ENCODE data around the gene FAM162B. TPM values are rescaled to one million over a fixed set of nuclear protein-coding genes. Genes with fewer than 3 reads are reported as not detected.
"Not testable (repeated sequence)": the region's sequence is repeated elsewhere in the genome, so short reads cannot be mapped to it uniquely, and the experiment has no call there.

The FAM162B gene
- total RNA-seq, 2 donors from 2014 or later = 1.4 to 4.8 TPM

GRCh38 chr6:116761779-116762178, 3.7 kb downstream of the FAM162B start:
- H3K4me1 ChIP-seq = peaks cover 0 to 17% of the 10 kb centered on the region in 2 donors
- TF ChIP-seq, protein P1, sequence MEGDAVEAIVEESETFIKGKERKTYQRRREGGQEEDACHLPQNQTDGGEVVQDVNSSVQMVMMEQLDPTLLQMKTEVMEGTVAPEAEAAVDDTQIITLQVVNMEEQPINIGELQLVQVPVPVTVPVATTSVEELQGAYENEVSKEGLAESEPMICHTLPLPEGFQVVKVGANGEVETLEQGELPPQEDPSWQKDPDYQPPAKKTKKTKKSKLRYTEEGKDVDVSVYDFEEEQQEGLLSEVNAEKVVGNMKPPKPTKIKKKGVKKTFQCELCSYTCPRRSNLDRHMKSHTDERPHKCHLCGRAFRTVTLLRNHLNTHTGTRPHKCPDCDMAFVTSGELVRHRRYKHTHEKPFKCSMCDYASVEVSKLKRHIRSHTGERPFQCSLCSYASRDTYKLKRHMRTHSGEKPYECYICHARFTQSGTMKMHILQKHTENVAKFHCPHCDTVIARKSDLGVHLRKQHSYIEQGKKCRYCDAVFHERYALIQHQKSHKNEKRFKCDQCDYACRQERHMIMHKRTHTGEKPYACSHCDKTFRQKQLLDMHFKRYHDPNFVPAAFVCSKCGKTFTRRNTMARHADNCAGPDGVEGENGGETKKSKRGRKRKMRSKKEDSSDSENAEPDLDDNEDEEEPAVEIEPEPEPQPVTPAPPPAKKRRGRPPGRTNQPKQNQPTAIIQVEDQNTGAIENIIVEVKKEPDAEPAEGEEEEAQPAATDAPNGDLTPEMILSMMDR (IDR thresholded peaks at IDR 0.05) = no peak
- H3K9me3 ChIP-seq = no peaks in the 10 kb centered on the region
- H3K4me3 ChIP-seq = no peak overlapping the region
- H3K27me3 ChIP-seq = peaks cover 0 to 8% of the 10 kb centered on the region in 2 donors
- no peak for DNase-seq (ENCODE audit: low spot score)
- H3K36me3 ChIP-seq = no peaks in the 10 kb centered on the region
- H3K27ac ChIP-seq = no peak overlapping the region

GRCh38 chr6:116745176-116745575, 20.3 kb downstream of the FAM162B start:
- H3K4me3 ChIP-seq = no peak overlapping the region
- H3K4me1 ChIP-seq = no peaks in the 10 kb centered on the region
- H3K9me3 ChIP-seq = peaks cover 0 to 5% of the 10 kb centered on the region in 2 donors
- no peaks in the 10 kb centered on the region for H3K27me3 ChIP-seq
- TF ChIP-seq, protein P1 (IDR thresholded peaks at IDR 0.05) = no peak
- DNase-seq (ENCODE audit: low spot score) = no peak
- H3K36me3 ChIP-seq = no peaks in the 10 kb centered on the region
- no peak overlapping the region for H3K27ac ChIP-seq

DNA sequence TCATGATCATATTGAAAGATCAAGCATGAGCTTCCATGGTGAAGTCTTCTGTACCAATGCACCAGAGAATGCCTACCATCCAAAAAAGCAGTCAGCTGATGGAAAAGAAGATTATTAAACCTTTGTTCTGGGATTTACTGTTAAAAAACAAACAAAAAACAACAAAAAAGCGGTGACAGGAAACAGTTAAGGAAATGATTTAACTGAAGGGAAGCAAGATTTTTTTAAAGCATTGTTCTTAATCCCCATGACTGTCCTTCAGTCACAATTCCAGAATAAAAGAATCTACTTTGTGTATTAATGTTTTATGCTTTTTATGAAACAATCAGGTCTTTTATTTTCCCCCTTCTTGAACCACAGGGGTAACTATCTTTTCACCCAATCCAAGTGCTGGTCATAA, 23.9 kb downstream of the FAM162B start:
- H3K27me3 ChIP-seq = no peaks in the 10 kb centered on the region
- TF ChIP-seq, protein P1 (IDR thresholded peaks at IDR 0.05) = no peak
- H3K4me1 ChIP-seq = no peaks in the 10 kb centered on the region
- DNase-seq (ENCODE audit: low spot score) = no peak
- H3K4me3 ChIP-seq = no peak overlapping the region
- no peaks in the 10 kb centered on the region for H3K36me3 ChIP-seq
- no peak overlapping the region for H3K27ac ChIP-seq
- H3K9me3 ChIP-seq = peaks cover 0 to 9% of the 10 kb centered on the region in 2 donors

- not testable (repeated sequence) for DNase-seq (ENCODE audit: low spot score); H3K27ac ChIP-seq; H3K4me3 ChIP-seq; H3K36me3 ChIP-seq; H3K4me1 ChIP-seq; H3K27me3 ChIP-seq
- peaks cover 0 to 13% of the 10 kb centered on the region in 2 donors for H3K9me3 ChIP-seq
Measured at GRCh38 chr6:116740486-116740885, 25.0 kb downstream of the FAM162B start.

GRCh38 chr6:116737004-116737403, 28.5 kb downstream of the FAM162B start:
- Histone ChIP-seq H3K27me3 (no peaks in the 10 kb centered on the region), H3K27ac (no peak overlapping the region), H3K4me1 (no peaks in the 10 kb centered on the region), H3K4me3 (no peak overlapping the region), H3K9me3 (peaks cover 0 to 10% of the 10 kb centered on the region in 2 donors), H3K36me3 (no peaks in the 10 kb centered on the region)
- TF ChIP-seq, protein P1 (IDR thresholded peaks at IDR 0.05) = no peak
- DNase-seq (ENCODE audit: low spot score) = no peak

DNA sequence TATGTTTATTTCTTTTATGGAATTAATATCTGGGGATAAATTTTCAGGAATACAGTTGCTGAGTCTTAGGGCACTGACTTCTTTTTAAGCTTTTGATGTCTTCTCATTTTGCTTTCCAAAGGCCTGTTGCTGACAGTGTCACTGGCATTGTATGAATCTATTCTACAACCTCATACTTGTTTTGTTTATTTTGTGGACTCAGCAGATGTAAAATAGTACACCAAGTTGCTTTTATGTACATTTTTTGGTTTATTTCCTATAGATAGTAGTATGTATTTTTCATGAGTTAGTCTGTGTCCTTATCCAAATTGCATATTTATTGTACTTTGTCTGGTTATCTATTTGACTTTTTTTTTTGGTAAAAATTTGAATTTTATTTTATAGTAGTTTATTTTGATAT, 35.0 kb downstream of the FAM162B start:
- Histone ChIP-seq H3K9me3 (no peaks in the 10 kb centered on the region), H3K4me3 (no peak overlapping the region), H3K27ac (no peak overlapping the region), H3K4me1 (no peaks in the 10 kb centered on the region), H3K27me3 (no peaks in the 10 kb centered on the region), H3K36me3 (peaks cover 41% of the 10 kb centered on the region)
- TF ChIP-seq, protein P1 (IDR thresholded peaks at IDR 0.05) = no peak
- DNase-seq (ENCODE audit: low spot score) = no peak
